GM18907 (cell line): ENCODE measurements around the gene TSPAN32.

Source experiments
- ATAC-seq: cut with Tn5 transposase; IDR thresholded peaks from one replicate; pipeline ENCODE4 v1.9.1; 2021; ENCODE audit warnings: mild to moderate bottlenecking, moderate library complexity; ENCODE audit not compliant: unreplicated experiment

Gene TSPAN32

DNA sequence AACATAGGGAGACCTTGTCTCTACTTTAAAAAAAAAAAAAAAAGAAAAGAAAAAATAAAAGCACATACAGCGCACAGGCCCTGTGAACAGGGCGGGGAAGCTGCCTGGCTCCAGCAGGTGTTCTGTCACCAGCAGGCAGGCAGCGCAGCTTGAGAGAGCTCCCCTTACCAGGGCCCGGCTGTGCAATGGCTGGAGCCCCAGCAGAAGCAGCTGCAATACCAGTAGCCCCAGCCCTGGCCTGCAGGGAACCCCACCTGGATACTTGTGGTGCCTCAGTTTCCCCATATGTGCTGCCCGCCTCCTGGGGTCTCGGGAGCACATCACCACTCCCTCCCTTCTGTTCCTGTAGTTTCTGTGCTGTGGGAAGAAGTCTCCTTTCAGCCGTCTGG is 12.3 kb downstream of the TSPAN32 start:
- no peak for ATAC-seq

DNA sequence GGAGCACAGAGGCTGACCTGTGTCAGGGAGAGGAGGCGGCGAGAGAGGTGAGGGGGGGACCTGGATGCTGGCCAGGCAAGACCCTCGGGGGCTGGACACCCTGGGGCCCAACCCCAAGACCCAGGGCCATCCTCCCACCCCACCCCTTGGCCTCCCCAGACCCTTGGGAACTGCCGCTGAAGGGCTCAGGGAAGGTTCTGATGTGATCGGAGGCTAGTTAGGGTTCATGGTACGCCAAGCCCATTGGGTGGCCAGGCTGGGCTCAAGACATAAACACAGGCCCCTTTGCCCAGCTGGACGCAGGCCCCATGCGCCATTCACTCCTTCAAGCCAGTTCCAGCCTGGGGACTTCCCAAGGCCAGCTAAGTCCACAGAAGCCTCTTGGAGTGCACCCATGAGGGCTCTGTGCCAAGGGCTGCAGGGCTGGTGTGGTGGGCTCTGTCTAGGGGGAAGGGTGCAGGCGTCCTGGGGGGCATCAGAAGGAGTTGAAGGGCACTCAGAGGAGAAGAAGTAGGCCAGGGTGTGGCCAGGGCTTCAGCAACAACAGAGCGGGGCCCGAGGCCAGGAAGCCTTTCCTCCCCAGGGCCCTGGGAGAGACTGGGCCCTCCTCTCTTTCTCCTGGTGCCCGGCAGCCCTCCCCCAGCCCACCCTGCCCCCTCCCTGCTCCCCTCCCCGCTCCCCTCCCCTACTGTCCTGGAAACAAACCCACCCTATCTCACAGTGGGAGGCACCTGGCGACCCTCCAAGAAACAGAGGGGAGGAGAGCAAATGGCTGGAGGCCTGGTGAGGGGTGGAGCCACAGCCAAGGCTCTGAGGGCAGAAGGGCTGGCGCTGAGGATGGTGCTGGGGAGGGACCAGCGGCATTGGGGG is 12.9 kb downstream of the TSPAN32 start:
- no peak for ATAC-seq

DNA sequence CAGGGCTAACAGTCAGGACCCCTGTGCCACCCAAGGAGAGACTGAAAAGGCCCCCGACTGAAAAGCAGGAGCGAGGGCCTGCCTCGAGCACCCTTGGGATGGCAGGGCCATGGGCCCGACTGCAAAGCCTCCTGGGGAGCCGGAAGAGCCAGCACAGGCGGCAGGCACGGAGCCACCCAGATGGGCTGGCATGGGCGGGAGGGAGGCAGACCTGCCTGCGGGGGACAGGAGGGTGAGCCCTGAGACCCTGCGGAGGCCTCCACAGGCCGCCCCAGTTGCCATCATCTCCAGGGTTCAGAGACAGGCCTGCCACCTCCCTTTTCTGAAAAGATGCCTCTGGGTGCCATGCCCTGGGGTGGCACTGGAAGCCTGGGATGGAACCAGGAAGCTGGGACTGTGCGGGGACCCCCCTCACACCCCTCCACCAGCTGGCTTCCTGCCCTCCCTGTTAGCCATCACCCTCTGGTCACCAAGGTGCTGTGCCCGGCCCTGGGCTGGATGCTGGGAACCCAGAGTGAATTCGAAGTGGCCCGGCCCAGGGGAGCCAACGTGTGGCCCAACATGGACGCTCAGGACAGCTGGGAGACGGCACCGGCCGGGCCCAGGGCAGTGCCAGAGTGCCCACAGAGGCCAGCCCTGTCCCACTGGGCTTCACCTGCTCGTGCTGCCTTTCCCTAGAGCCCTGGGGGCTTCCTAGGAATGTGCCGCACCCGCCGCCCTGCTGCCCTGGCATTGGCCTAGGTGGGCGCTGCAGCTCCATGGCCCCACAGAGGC is 13.8 kb downstream of the TSPAN32 start:
- no peak for ATAC-seq

DNA sequence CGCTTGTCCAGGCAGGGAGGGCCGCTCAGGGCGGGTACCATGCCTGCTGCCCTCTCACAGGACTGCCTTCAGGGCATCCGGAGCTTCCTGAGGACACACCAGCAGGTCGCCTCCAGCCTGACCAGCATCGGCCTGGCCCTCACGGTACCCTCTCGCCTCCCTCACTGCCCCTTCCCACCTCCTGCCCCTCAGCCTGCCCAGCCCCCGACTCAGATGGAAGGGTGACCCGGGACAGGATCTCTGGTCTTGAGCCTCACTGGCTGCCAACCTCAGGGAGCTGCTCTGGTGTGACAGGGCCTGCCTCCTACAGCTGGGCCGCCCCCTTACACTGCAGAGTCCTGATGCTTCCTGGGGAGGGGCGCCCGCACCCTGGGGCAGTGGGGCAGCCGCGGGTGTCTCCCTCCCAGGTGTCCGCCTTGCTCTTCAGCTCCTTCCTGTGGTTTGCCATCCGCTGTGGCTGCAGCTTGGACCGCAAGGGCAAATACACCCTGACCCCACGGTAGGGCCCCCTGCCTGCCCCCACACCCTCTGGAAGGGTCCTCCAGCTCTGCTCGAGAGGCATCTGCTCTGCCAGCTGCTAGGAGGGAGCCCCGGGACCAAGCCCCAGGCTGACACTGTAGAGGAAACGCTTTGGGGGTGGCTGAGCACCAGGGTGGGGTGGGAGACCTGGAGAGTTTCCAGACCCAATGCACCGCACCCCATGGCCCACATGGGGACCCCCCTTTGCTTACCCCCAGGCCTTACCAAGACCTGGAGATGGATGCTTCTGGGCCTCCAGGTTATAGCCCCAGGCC is 14.6 kb downstream of the TSPAN32 start:
- no peak for ATAC-seq

DNA sequence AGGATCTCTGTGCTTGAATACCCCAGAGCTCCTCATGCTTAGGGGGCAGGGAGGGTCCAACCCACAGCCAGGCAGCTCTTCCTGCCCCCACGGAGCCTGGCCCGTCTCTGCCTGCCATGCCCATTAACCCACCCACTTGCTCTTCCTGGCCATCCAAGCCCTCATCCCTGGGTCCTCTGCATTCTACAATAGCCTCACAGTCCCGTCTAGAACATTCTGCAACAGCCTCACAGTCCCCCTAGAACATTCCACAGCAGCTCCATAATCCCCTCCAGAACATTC is 15.1 kb downstream of the TSPAN32 start:
- no peak for ATAC-seq

DNA sequence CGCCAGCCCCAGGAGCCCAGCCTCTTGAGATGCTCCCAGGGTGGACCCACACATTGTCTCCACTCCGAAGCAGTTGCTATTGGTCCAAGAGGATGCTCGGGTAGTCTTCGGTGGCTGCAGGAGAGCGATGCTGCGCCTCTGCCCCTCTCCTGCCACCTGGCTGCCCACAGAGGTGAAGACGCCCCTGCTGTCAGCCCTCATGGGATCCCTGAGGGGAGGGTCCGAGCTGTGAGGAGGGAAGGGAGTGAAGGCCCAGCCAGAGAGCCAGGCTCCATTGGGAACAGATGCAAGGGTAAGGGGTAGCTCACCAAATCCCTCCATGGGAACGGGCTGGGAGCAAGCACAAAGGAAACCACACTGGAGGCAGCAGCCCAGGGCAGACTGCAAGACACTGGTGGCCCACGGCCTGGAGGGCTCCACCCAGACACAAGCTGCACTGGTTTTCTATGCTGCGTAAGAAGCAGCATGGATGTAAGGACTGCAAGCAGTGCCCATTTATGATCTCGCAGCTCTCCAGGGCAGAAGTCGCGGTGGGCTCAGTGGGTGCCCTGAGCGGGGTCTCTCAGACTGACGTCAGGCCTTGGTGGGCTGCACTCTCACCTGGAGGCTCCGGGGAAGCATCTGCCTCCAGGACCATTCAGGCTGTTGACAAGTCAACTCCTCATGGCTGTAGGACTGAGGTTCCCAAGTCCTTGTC is 15.7 kb downstream of the TSPAN32 start:
- ATAC-seq = no peak

DNA sequence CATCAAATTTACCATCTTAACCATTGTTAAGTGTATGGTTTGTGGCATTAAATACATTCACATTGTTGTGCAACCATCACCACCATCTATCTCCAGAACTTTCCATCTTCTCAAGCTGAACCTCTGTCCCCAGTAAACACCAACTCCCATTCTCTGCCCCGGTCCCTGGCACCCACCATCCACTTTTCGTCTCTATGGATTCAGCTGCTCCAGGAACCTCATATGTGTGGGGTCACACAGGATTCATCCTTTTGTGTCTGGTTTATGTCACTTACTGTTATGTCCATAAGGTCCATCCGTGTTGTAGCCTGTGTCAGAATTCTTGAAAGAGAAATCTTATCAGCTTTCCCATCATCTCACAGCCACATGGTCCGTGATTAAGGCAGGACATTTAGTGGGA is 16.3 kb downstream of the TSPAN32 start:
- no peak for ATAC-seq

DNA sequence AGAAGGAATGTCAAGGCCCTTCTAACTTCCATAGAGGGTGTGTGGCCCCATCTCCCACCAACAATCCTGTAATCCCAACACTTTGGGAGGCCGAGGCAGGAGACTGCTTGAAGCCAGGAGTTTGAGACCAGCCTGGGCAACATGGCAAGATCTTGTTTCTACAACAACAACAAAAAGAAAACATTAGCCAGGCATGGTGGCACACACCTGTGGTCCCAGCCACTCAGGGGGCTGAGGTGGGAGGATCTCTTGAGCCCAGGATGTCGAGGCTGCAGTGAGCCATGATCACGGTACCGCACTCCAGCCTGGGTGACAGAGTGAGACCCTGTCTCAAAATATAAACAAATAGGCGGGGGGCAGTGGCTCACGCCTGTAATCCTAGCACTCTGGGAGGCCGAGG is 16.9 kb downstream of the TSPAN32 start:
- no peak for ATAC-seq

DNA sequence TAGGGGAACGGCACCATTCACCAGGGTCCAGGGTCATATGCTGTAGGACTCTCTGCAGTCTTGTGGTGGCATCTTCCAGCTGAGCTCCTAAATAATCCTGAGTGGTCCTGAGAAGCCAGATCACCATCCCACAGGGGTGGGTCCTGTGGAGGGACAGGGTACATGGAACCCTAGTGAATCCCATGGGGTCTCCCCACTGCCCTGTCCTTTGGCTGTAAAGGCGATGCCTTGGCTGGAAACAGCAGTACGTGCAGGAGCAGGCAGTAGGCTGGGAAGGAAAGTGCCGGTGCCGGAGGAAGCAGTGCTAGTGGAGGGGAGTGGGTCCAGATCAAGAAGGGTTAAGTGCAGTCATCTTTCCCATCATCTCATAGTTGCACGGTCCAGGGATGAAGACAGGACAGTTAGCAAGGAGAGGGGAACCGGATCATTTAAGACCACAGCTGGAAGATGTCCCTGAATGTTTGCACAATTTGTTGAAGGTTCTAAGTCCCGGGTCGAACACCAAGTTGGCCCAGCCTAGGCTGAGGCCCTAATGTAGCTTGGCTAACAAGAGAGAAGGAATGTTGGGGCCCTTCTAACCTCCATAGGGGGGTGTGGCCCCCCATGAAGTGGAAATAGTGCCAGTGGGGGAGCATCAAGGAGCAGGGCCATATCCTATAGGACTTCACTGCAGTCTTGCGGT is 18.1 kb downstream of the TSPAN32 start:
- no peak for ATAC-seq

DNA sequence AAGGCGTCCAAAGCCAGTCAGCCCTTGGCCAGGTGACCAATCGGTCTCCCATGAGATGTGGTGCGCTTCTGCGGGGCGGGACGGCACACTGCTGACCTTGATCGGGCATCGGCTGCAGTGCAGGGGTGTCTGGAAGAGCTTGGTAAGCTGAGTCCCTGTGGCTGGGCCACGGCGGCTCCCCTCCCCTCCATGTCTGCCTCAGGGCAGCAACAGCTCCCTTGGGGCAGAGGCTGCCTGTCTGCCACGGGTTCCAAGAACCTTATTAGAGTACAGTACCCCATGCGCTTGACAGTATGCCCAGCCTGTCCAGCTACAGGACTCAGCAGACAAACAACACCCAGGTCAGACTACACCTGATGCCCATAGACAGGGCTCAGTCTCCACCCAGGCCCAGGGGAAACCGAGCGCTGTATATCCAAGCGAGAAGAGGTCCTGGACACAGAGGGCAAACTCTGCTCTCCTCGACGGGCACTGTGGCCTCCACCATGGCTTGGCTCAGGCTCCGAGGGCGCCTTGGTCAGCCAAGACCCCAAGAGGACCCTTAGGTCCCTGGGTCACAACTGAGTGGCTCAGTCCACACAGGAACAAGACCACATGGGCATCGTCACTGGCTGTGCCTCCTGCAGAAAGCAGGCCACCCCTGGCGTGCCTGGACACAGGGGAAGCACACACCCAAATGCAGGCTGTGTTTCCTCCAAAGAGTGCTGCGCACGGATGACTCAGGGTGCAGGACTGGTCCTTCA is 18.9 kb downstream of the TSPAN32 start:
- no peak for ATAC-seq

DNA sequence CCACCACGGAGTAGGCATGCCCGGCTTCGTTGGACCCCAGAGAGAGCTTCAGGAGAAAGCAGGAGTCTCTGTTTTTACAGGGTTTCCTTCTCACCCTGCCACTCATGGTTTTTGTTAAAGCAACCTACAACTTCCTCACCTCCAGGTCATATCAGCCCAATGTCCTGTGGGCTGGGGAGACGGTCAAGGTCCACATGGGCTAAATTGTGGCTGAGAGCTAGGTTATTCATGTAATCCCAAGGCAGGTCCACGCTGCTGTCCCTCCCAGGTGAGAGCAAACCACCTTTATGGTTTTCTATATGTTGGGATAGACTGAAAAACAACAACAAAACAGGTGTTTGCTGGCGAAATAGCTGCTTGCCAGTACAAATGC is 19.5 kb downstream of the TSPAN32 start:
- no peak for ATAC-seq

DNA sequence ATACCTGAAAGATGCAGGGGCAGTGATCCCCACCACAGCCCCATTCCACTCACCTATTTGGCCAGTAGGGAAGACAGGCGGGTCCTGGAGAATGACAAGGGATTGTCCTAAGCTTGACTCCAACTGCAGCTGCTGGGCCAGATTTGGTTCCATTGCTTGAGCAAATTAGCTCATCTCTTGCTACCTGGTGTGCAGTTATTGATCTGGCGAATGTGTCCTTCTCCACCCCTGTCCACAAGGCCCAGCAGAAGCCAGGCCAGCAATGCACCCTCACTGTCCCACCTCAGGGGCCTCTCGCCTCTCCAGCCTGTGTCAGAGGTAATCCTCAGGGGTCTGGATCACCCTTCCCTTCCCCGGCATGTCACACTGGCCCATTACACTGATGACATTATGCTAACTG is 23.3 kb downstream of the TSPAN32 start:
- ATAC-seq = no peak

DNA sequence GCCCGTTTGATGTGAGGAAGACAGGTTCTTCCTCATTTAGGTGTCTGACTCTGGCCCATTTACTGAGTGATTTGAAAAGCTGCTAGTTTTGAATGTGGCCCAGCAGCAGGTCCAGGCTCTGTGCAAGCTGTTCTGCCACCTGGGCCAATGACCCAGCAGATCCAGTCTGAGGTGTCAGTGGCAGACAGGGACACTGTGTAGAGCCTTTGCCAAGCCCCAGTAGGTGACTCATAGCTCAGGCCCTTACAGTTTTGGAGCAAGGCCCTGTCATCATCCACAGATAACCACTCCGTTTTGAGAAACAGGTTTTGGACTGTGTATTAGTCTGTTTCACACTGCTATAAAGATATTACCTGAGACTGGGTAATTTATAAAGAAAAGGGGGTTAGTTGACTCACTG is 23.9 kb downstream of the TSPAN32 start:
- no peak for ATAC-seq

DNA sequence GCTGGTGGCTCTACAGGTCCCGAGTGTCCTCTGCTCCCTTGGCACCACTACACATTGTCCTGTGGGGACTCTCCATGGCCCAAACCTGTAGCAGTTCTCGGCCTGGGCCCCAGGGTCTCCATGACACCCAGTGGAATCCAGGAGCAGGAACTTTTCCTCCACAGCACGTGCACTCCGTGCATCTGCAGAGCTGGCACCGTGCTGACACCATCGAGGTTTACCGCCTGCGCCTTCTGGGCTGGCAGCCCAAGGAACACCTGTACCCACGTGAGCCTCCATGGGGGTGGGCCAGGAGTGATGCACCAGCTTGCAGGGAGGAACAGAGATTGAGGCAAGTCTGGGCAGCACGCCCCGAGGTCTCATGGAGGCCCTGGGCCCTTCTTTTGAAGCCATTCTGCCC is 25.2 kb downstream of the TSPAN32 start:
- no peak for ATAC-seq

DNA sequence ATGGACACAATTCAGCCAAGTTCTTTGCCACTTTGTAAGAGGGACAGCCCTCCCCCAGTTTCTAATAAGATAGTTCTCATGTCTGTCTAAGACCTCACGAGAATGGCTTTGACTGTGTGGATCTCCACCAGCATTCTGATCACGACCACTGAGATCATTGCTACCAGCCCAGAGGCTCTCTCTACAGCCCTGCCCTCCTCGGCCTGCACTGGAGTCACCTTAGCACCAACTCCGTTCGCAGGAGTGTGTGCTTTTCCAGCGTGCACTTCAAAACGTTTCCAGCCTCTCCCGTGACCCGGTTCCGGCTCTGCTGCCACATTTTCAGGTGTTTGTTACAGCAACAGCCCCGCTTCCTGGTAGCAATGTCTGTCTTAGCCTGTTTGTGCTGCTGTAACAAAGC is 26.2 kb downstream of the TSPAN32 start:
- no peak for ATAC-seq

DNA sequence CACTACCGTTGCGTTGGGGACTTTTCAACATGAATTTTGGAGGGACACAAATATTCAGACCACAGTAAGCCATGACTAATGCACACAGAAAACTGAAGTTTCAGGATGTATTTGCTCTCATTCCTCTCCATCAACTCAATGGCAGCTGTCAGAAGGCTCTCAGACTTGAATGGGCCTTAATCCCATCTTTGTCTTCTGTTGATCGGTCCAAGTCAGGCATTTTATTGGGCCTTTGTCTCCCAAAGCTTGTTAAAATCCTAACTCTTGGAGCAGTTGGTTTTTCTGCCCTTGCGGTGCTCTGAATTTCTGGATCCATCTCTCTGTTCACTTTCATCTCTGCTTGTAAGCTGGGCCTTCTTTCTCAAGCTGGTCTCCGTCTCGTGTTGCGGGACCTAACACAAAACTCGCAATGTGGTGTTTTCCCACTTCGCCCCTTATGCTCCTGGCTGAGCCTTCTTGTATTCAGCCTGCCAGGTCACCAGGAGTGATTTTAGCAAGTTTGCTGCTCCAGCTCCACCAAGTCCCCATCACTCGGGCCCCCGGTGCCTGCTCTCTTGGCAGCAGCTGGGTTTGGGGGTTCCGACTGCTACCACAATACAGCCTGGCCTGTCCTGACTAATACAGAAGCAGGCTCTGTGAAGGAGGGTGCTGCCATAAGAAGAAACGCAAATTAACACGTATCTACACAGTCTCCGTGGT is 27.0 kb downstream of the TSPAN32 start:
- no peak for ATAC-seq

DNA sequence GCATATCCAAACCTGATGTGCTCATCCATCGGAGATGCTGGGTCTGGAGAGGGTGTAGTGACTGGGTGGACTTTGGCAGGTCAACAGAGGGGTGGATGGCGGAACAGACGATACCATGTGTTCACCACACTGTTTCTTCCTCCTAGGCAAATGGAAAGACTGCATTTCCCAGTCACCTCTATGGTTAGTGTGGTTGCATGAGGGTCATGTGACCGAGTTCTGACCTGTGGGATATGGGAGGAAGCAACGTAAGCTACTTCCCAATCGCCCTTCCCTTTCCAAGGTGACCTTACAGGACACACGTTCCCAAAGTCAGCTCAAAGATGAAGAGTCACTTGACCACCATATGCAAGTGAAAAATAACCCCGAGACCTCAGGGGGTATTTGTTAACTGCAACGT is 27.7 kb downstream of the TSPAN32 start:
- ATAC-seq = no peak

DNA sequence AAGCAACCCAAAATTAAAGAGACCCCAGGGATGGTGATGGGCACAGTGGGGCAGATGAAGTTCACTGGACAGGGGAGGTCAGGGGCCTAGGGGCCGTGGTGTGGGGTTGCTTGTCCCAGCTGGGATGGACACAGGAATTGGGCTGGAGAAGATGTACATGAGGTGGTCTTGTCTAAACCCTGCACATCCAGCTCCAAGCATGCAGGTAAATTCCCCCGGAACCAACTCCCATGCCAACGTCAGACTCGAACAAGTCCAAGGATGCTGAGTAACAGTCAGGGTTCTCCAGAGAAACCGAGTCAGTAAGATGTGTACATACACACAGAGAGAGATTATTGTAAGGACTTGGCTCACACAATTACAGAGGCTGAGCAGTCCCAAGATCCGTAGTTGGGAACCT is 28.9 kb downstream of the TSPAN32 start:
- ATAC-seq = no peak

DNA sequence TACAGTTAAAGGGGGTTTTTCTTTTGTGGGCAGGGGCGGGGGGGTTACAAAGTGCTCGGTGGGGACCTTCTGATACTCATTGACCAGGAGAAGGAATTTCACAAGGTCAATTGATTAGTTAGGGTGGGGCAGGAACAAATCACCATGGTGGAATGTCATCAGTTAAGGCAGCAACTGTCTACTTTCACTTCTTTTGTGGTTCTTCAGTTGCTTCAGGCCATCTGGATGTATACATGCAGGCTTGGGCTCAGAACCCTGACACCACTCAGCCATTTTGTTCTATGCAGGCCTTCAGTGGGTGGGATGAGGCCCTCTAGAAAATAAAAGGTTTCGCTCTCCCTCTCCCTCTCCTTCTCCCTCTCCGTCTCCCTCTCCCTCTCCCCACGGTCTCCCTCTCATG is 29.6 kb downstream of the TSPAN32 start:
- ATAC-seq = no peak
